Kidney (tissue), 14 donors: ENCODE results near the gene GCSAM. TPM values are rescaled to one million over a fixed set of nuclear protein-coding genes. Genes with fewer than 3 reads are reported as not detected.
A peak's percentile ranks its signal among the peaks of the same experiment; 100 is the strongest.

Source experiments
- DNase-seq, 5 donors: peaks; one replicate each; pipeline ENCODE4 v3.0.0-alpha.2; 2013 to 2020
- FAIRE-seq: peaks from 2 replicates; lab custom pipeline; 2012; peaks lifted over from hg19 to GRCh38; lab: Jason Lieb, UNC
- H3K27ac ChIP-seq, 2 donors: one replicate each; pipeline ENCODE4 v1.7.0; 2013; ENCODE audit warnings: low read depth in 2 of 2, low read length in 2 of 2, inconsistent platforms in 1 of 2
- H3K27me3 ChIP-seq: one replicate; pipeline ENCODE4 v1.7.1; 2013; ENCODE audit warnings: low read length, inconsistent platforms; ENCODE audit not compliant: control insufficient read depth, insufficient read depth
- H3K36me3 ChIP-seq, 3 donors: one replicate each; pipeline versions ENCODE4 v1.7.0 to v1.7.1; 2013; ENCODE audit warnings: low read length in 3 of 3, control low read depth in 1 of 3, inconsistent platforms in 1 of 3; ENCODE audit not compliant: insufficient read depth in 3 of 3, control insufficient read depth in 2 of 3
- H3K4me1 ChIP-seq, 3 donors: one replicate each; pipeline versions ENCODE4 v1.7.0 to v1.7.1; 2013; ENCODE audit warnings: low read length in 3 of 3, inconsistent platforms in 1 of 3, low read depth in 1 of 3; ENCODE audit not compliant: control insufficient read depth in 2 of 3, insufficient read depth in 2 of 3
- H3K4me3 ChIP-seq, 3 donors: one replicate each; pipeline versions ENCODE4 v1.7.0 to v1.8.1; 2013; ENCODE audit warnings: low read length in 3 of 3, control low read depth in 1 of 3, inconsistent platforms in 1 of 3
- H3K9ac ChIP-seq, 3 donors: one replicate each; pipeline versions ENCODE4 v1.7.0 to v1.7.1; 2013; ENCODE audit warnings: low read length in 3 of 3, control low read depth in 1 of 3, inconsistent platforms in 1 of 3
- H3K9me3 ChIP-seq, 3 donors: one replicate each; pipeline versions ENCODE4 v1.7.0 to v1.7.1; 2013; ENCODE audit warnings: low read length in 3 of 3, control low read depth in 1 of 3, inconsistent platforms in 1 of 3; ENCODE audit not compliant: control insufficient read depth in 2 of 3, insufficient read depth in 1 of 3
- CTCF ChIP-seq: IDR thresholded peaks from 3 replicates; pipeline ENCODE4 v1.5.1; 2012; ENCODE audit warnings: mild to moderate bottlenecking, moderate library complexity, borderline replicate concordance; ENCODE audit not compliant: insufficient read depth; ENCODE audit errors: extremely low read depth
- intact Hi-C: fragments of 100-400 bp; cut with DNase I; formaldehyde crosslinking; loops from one replicate; pipeline ENCODE4 v1.11.1; 2022
- polyA plus RNA-seq: library from polyadenylated mRNA; stranded (reverse); fragments of 350-450 nt; fragmentation: Illumina TruSeq; extraction: RNeasy Lipid Tissue Mini Kit (QIAGEN cat#74804); gene quantifications from one replicate; pipeline ENCODE4 v1.2.3, GENCODE V29; 2014; ENCODE audit warnings: low read depth, low replicate concordance; ENCODE audit not compliant: insufficient read depth
- total RNA-seq: library from RNA; stranded (reverse); fragmentation: NEBNext Ultra II Directional; extraction: Animal tissue kit (Norgen Biotek cat#: 25700); gene quantifications from one replicate; pipeline ENCODE4 v1.2.1, GENCODE V29; 2021
- donor health status: control.
- donor health status: control.
- donor health status: control.
- donor health status: control.
- donor health status: control.
- donor health status: DM: yes; HTN: yes; CAD: no.
- donor health status: Normal renal cell carcinoma (clear cell type).

The GCSAM gene
- total and polyA plus RNA-seq, 2 donors from 2014 or later: 0.88 TPM; not detected in 1

DNA sequence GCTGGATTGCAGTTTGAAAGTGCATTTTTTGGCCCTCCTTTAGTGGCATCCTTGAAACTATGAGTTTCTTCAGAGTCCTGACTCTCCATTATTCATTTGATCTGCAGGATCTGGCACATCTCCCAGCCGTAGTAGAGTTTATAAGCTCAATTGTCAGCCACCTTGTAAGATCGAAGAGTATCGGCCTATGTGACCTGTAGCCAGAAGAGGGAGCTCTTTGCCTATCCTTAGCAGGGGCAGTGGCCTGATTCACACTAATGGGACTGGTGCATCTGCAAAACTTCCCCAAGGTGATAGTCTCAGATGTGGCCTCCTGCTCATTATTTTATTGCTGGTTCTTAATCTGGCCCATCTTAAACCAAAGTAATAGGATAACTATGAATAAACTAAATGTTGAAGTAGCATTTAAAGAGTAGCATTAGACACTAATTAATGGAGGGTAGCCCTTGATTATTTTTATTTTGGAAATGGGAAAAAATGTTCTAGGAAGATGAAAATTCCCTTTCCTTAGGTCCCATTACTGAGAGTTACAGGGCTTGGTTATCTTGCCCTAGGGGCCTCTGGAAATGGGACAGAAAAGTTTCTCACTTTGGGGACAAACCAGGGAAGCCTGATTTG, 21.2 kb downstream of the GCSAM start:
- no peak overlapping the region for H3K9ac ChIP-seq
- FAIRE-seq (no peak), DNase-seq (peak in 4 of 5 donors; percentile 50 to 77 (median 66))
- H3K4me3 ChIP-seq: no peak overlapping the region
- H3K4me1 ChIP-seq: no peaks in the 10 kb centered on the region
- H3K9me3 ChIP-seq: no peaks in the 10 kb centered on the region
- H3K27me3 ChIP-seq: no peaks in the 10 kb centered on the region
- H3K36me3 ChIP-seq: peaks cover 0 to 7% (median 4%) of the 10 kb centered on the region in 3 donors
- no peak overlapping the region for H3K27ac ChIP-seq
- TF ChIP-seq CTCF: peak; percentile 68
- intact Hi-C loops: no loop called here

DNA sequence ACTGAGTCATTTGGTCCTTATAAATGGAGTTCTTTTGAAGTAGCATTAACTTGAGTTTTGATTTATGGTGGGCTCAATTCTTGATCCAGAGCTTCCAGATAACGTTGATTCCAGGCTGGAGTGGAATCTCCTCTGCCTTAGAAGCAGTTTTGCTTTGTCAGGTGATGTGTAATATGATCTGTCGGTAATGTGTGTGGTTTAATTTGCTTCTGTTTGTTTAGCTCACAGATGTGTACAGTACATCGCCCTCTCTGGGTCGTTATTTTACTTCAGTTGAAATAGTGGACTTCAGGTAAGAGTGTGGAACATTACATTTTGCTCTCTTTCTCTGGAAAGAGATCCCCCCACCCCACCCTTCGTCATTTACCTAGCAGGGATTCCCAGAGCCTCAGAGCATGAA, 23.7 kb downstream of the GCSAM start:
- H3K4me1 ChIP-seq: no peaks in the 10 kb centered on the region
- no peak for TF ChIP-seq CTCF
- no peak overlapping the region for H3K4me3 ChIP-seq
- no peaks in the 10 kb centered on the region for H3K9me3 ChIP-seq
- H3K27me3 ChIP-seq: no peaks in the 10 kb centered on the region
- H3K27ac ChIP-seq: no peak overlapping the region
- intact Hi-C loops: no loop called here
- peaks cover 0 to 9% (median 4%) of the 10 kb centered on the region in 3 donors for H3K36me3 ChIP-seq
- DNase-seq: peak in 3 of 5 donors; percentile 40 to 75 (median 56)
- H3K9ac ChIP-seq: no peak overlapping the region
- FAIRE-seq: no peak

- FAIRE-seq (no peak), DNase-seq (no peak)
- Histone ChIP-seq H3K36me3 (peaks cover 0 to 3% (median 0%) of the 10 kb centered on the region in 3 donors), H3K4me1 (no peaks in the 10 kb centered on the region), H3K27ac (no peak overlapping the region), H3K9ac (no peak overlapping the region), H3K27me3 (no peaks in the 10 kb centered on the region), H3K9me3 (no peaks in the 10 kb centered on the region), H3K4me3 (no peak overlapping the region)
- intact Hi-C loops: no loop called here
- TF ChIP-seq CTCF: no peak
Observed at GRCh38 chr3:112104774-112105173, 28.3 kb downstream of the GCSAM start.

DNA sequence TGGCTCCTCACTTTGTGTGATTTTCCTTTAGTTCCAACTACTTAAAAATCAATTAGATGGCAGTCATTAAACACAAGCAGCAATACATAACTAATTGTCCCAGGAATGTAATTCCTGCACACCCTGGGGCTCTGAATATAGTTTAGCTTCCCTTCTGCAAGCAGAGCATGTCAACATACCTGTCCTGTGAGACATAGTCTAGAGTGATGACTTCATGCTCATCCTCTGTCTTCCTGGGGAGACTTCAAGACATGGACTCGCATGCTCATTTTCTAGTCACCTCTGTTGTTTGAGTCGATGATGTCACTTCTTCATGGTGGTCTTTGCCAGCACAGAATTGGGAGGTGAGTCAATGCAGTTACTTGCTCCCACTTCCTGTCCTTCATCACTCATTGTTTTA, 31.1 kb downstream of the GCSAM start:
- Histone ChIP-seq H3K36me3 (peaks cover 0 to 3% (median 0%) of the 10 kb centered on the region in 3 donors), H3K9me3 (no peaks in the 10 kb centered on the region), H3K27ac (no peak overlapping the region), H3K4me3 (no peak overlapping the region), H3K4me1 (no peaks in the 10 kb centered on the region), H3K9ac (no peak overlapping the region), H3K27me3 (no peaks in the 10 kb centered on the region)
- DNase-seq (peak in 2 of 5 donors; percentile 44 to 52), FAIRE-seq (no peak)
- no peak for TF ChIP-seq CTCF
- intact Hi-C loops: no loop called here
